Non-pigmented ciliary epithelial cell (primary cell): ENCODE measurements around the gene SPTLC2.
A peak's percentile ranks its signal among the peaks of the same experiment; 100 is the strongest.
"Not testable (repeated sequence)": the region's sequence is repeated elsewhere in the genome, so short reads cannot be mapped to it uniquely, and the experiment has no call there.

Experiments used
- DNase-seq: peaks from one replicate; pipeline ENCODE4 v3.0.0-alpha.2; 2010; ENCODE audit warnings: low read depth

The SPTLC2 gene

DNA sequence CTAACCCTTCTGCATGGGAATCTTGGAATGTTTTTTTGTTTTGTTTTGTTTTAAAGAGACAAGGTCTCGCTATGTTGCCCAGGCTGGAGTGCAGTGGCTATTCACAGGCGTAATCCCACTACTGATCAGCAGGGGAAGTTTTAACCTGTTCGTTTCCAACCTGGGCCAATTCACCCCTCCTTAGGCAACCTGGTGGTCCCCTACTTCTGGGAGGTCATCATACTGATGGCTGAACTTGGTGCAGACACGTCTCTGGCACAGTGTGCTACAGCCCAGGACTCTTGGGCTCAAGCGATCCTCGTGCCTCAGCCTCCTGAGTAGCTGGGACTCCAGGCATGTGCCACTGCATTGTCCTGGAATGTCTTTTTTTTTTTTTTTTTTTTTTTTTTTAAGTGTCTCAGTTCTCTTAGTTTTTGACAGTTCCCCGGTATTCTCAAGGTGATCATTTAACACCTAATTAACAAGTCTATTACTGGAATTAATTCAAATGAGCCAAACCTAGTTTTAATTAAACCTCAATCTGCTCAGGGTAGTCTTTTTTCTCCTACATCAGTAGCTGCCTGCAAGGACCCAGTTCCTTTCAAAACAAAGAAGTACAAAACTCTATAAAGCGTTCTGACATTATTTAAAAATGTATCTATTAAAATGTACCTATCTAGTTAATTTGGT lies 68.8 kb downstream of the SPTLC2 start:
- DNase-seq, result no peak

DNA sequence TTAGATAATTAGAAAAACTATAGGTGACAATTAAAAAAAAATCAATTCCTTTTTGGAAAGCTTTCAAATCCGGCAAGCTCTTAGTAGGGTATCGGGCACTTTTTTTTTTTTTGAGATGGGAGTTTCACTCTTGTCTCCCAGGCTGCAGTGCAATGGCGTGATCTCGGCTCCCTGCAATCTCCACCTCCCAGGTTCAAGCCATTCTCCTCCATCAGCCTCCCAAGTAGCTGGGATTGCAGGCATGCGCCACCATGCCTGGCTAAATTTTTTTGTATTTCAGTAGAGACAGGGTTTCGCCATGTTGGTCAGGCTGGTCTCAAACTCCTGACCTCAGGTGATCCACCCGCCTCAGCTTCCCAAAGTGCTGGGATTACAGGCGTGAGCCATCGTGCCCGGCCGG lies 71.3 kb downstream of the SPTLC2 start:
- not testable (repeated sequence) for DNase-seq

GRCh38 chr14:77544571-77544970 lies 71.9 kb downstream of the SPTLC2 start:
- DNase-seq, result no peak

GRCh38 chr14:77543637-77544334 lies 72.7 kb downstream of the SPTLC2 start:
- DNase-seq, result no peak

DNA sequence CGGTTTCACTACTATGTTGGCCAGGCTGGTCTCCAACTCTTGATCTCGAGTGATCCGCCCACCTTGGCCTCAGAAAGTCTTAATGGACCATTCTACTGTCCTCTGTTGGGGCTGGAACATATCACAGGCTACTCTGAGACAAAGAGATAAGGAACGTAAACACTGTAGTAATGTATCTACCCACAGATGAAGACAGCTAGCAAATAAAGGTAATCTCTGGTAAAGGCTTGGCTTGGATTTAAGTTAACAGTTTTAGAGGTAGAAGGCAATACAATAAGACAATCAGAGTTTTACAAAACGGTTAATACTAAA lies 73.2 kb downstream of the SPTLC2 start:
- DNase-seq, result no peak

DNA sequence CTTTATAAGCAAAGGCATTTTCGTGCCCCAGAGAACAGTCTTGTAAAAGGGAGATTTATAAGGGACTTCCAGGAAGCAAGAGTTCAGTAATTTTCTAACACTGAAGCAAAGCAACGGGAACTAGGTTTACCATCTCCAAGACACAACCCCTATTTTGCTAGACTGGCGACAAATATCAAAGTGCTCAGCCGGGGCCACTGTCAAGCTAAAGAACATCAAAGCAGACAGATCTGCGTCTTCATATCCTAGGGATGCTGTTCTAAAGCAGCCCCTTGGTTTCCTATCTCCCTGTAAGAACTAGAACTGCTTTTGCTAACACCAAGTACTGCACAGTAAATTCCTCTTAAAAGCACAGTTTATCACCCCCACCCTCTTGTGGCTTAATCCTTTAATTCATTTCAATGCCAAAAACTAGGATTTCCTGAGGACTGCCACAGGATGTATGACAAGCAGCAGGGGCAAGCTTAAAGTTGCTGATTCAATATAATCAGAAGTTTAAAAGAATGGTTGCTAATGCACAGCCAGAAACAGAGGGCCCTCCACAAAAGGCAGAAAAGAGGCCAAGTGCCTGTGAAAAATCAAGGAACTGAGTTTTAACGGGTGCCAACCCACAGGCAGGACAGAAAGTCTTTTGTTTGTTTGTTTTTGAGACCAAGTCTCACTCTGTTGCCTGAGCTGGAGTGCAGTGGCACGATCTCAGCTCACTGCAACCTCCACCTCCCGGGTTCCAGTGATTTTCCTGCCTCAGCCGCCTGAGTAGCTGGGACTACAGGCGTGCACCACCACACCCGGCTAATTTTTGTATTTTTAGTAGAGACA lies 73.8 kb downstream of the SPTLC2 start:
- no peak for DNase-seq

- no peak for DNase-seq
These were observed 74.5 kb downstream of the SPTLC2 start for GRCh38 chr14:77541905-77542304.

GRCh38 chr14:77536951-77537350 lies 79.5 kb downstream of the SPTLC2 start:
- not testable (repeated sequence) for DNase-seq

DNA sequence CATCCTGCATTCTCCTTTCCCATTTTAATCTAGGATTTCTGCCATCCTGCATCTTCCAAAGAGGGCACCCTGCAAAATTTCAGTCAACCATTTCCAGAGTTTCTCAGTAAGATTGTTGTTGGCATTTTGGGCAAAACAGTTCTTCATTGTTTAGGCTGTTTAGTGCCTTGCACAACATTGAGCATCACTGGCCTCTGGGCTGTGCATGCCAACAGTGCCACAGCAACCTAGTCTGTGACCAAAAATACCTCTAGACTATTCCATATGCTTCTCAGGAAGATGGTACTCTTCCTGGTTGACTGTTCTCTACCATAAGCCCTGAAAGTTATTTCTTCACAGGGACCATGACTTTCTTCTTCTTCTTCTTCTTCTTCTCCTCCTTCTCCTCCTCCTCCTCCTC lies 85.4 kb downstream of the SPTLC2 start:
- no peak for DNase-seq

GRCh38 chr14:77529963-77530362 lies 86.5 kb downstream of the SPTLC2 start:
- no peak for DNase-seq

DNA sequence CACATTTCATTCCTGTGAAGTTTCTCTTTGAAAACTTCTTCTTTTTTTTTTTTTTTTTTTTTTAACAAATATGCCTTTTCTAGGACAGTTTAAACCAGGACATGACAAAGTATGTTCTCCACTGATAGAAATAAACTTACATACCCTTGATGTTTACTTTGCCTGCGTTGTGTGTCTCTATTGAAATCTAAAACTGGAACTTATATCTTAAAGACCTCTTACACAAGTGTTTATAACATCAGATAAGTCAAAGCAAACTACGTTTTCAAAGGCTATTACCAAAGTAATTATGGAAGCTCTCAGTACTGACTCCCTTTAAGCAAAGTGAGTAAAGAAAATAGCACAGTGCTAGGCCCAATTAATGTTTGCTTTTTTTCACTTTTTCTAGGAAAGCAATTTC lies 87.2 kb downstream of the SPTLC2 start:
- DNase-seq, result no peak

GRCh38 chr14:77528701-77529100 lies 87.7 kb downstream of the SPTLC2 start:
- DNase-seq, result not testable (repeated sequence)

- DNase-seq, result no peak
These were observed 90.2 kb downstream of the SPTLC2 start for GRCh38 chr14:77526266-77526665.

DNA sequence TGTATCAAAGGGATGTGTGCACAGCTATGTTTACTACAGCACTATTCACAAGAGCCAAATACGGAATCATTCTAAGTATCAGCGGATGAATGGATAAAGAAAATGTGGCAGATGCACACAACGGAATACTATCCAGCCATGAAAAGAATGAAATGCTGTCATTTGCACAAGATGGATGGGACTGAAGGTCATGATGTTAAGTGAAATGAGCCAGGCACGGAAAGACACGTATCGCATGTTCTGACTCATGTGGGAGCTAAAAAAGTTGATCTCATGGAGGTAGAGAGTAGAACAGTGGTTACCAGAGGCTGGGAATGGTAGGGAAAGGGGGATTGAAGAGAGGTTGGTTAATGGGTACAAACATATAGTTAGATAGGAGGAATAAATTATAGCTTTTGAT lies 91.9 kb downstream of the SPTLC2 start:
- DNase-seq, result no peak

DNA sequence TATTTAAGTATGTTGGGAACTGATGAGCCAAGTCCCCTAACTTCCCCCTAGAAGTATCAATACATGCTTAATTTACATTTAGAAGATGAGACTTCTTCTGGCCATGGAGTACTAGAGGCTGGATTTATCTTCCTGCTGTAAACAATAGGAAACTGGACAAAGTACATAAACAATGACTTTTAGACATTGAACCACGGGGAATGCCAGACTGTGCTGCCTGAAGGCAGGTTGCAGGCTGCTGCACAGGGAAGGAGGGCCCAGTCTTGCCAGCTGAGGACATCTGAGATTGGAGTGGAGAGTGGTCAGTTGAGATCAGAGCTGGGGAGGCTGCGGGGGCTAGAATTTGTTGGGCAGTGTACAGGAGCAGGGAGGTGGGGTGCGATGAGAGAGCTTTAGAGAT lies 93.3 kb downstream of the SPTLC2 start:
- no peak for DNase-seq

GRCh38 chr14:77520555-77520954 lies 95.9 kb downstream of the SPTLC2 start:
- DNase-seq, result no peak

DNA sequence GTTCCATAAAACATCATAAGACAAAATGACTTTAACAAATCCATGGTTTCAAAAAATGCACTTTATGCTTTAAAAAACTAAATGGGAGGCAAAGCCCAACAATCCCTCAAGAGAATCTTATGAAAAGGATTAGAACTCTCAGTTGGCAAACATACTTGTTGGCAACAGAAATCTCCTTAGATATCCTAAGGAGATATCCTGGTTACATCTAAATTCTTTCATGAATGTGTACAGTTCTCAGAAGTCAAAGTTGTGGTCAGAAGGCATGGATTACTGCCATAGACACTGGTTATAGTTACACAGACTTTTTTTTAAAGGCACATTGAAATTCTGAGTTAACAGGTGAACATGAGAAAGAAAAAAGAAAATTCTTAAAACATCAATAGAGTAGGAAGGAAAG lies 100.3 kb downstream of the SPTLC2 start:
- no peak for DNase-seq

- DNase-seq, result no peak
These were observed 104.8 kb downstream of the SPTLC2 start for GRCh38 chr14:77511486-77512162.

- no peak for DNase-seq
These were observed 107.1 kb downstream of the SPTLC2 start for GRCh38 chr14:77509366-77509765.

DNA sequence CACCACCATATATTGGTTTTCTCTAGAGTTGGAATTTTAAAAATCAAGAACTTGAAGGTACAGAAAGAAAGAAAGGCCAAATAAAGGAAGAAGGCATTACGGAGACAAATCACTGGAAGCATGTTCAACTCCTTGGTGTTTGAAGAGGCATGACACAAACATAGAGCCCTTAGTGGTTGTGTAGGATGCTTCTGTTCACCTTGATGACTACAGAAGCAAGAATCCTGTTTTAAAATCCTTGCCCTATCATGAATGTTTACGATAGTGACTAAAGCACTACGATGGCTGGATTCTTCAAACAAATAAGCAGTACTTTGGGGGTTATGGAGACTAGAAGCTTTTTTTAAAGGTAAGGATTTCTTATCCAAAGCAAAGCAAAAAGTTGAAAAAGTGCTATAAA lies 107.6 kb downstream of the SPTLC2 start:
- no peak for DNase-seq

- peak; percentile 63 for DNase-seq
These were observed 108.2 kb downstream of the SPTLC2 start for GRCh38 chr14:77508249-77508648.

GRCh38 chr14:77507762-77508161 lies 108.7 kb downstream of the SPTLC2 start:
- DNase-seq, result no peak

- no peak for DNase-seq
These were observed 111.4 kb downstream of the SPTLC2 start for GRCh38 chr14:77505031-77505430.
